ENCODE data around the gene PTPN1. TPM values are rescaled to one million over a fixed set of nuclear protein-coding genes. Genes with fewer than 3 reads are reported as not detected.
A peak's percentile ranks its signal among the peaks of the same experiment; 100 is the strongest.

The PTPN1 gene
- total and polyA plus RNA-seq, 10 of the 15 experiments (the other 5 are each of a cell fraction or from before 2014, with no cell fraction given) = 15.9 to 74.7 (median 43.9) TPM

DNA sequence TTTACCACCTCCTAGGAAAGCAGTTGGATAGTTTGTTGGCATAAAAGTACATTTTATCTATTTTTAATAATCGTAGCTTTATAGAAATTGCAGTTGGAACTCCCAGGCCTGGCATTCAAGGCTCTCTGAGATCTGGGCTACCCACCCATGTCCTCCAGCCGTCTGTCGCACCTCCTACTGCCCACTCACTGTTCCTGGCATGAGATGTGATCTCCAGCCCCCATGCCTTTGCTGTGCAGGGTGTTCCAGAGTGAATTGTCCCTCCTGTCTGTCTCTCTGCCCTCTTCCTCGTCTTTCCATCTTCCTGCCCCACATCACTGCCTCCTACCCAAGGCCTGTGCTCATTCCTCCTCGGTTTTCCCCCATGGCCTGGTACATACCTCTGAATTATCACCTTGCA, 50.7 kb downstream of the PTPN1 start (continued):
- no peak for TF ChIP-seq SPI1 (IDR thresholded peaks at IDR 0.05; ENCODE audit: borderline replicate concordance, insufficient read depth, low read depth, low read length)
- no peak for TF ChIP-seq STAT3 (IDR thresholded peaks at IDR 0.05; ENCODE audit: low read depth, low read length)
- TF ChIP-seq TCF7 (IDR thresholded peaks at IDR 0.05; ENCODE audit: borderline replicate concordance) = no peak

DNA sequence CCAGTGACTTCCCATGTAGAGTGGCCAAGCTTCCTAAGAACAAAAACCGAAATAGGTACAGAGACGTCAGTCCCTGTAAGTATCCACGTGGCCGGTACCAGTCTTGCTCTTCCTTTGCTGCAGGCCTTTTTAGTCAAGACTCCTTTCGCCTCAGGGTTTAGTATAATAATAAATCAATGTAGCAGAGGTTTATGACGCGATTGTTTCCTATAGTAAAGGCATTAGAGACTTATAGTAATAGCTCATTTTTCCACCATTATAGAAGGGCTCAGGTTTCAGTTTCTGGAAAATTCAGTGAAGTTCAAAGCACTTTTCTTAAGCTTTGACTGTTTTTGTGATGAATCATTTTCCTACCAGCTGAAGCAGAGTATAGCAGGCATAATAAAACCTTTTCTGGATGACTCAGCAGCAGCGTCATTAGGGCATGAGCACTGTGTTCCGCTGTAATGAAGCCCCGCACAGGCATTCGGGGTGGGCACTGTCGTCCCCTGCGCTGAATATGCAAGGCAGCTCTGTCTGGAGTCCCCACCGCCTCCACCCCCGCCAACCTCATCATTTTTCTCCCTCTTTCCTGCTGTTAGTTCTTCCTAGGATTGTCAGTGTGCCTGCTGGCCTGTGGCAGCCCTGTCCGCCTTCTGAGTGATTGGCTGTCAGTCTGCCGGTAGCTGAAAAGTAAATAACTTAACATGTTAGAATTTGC, 51.3 kb downstream of the PTPN1 start:
- RAD21 ChIA-PET (ENCODE audit: unreplicated experiment) = interaction anchor here (1.1 to 1.3 kb wide), 3 partner anchors 14 to 44 kb away, joined by 3 read pairs; no protein-coding TSS in a partner anchor
- ATAC-seq = peak; percentile 71
- POLR2A ChIA-PET = interaction anchor here (0.6 to 1.5 kb wide), 3 partner anchors 10 to 57 kb away, joined by 3 to 7 read pairs (median 3); no protein-coding TSS in a partner anchor
- DNase-seq (ENCODE audit: low read depth, low spot score) = no peak
- H3K4me3 ChIP-seq = no peak overlapping the region
- H3K27ac ChIP-seq (ENCODE audit: control insufficient read depth, insufficient read depth) = peak overlapping the region; percentile 14
- no TSS peak for BruUV-seq (replicated peaks)
- no peaks in the 10 kb centered on the region; the same call in 2 of the 3 replicates for H3K9me3 ChIP-seq (replicated peaks; ENCODE audit: control insufficient read depth, insufficient read depth, low read length)
- intact Hi-C loops (cut with micrococcal nuclease; ENCODE audit: unreplicated experiment) (no loop called here), in situ Hi-C loops (cut with MboI) (no loop called here)
- H3K9ac ChIP-seq (ENCODE audit: control insufficient read depth, insufficient read depth, low read length) = no peak overlapping the region
- SMC1A ChIA-PET (ENCODE audit: uncharacterized antibody, unreplicated experiment) = interaction anchor here (1.3 to 73.1 kb wide), 2 partner anchors 9 to 53 kb away, joined by 3 to 2799 read pairs; partner anchors contain the start of gene PTPN1
- CTCF ChIA-PET = interaction anchor here (1.0 to 2.6 kb wide), 8 partner anchors 11 to 57 kb away, joined by 3 to 7 read pairs (median 4); no protein-coding TSS in a partner anchor
- H3K4me1 ChIP-seq (ENCODE audit: control insufficient read depth, insufficient read depth, low read length) = peaks cover 7% of the 10 kb centered on the region; the same call in 1 of the 2 replicates
- H3K79me2 ChIP-seq (ENCODE audit: control insufficient read depth, insufficient read depth, low read length) = peaks cover 38% of the 10 kb centered on the region
- WGBS (ENCODE audit: insufficient coverage, insufficient replicate concordance, low lambda C conversion rate, missing lambda C conversion rate) = 13% methylated on average over 17 of the region's 17 CpGs
- H3K27me3 ChIP-seq (replicated peaks in 1 of 2; ENCODE audit: control insufficient read depth in 2 of 2, insufficient read depth in 2 of 2, low read length in 1 of 2) = no peaks in the 10 kb centered on the region
- H3K36me3 ChIP-seq (ENCODE audit: control insufficient read depth in 2 of 2, insufficient read depth in 2 of 2, low read length in 1 of 2) = peaks cover 13 to 42% of the 10 kb centered on the region in 2 experiments
- no peak overlapping the region for H2AFZ ChIP-seq (ENCODE audit: control insufficient read depth, low read depth, low read length)
- H4K20me1 ChIP-seq (ENCODE audit: control insufficient read depth, insufficient read depth) = no peaks in the 10 kb centered on the region
- FAIRE-seq = no peak
- H3K4me2 ChIP-seq (ENCODE audit: control insufficient read depth, insufficient read depth) = no peak overlapping the region
- TF ChIP-seq, protein P1, sequence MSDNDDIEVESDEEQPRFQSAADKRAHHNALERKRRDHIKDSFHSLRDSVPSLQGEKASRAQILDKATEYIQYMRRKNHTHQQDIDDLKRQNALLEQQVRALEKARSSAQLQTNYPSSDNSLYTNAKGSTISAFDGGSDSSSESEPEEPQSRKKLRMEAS (IDR thresholded peaks at IDR 0.05; ENCODE audit: low read depth, low read length) = no peak
- no peak for TF ChIP-seq HDGF (IDR thresholded peaks at IDR 0.05)
- TF ChIP-seq SMAD1 (IDR thresholded peaks at IDR 0.05; ENCODE audit: low read depth, partially characterized antibody) = no peak
- TF ChIP-seq TCF7 (IDR thresholded peaks at IDR 0.05; ENCODE audit: borderline replicate concordance) = peak; percentile 79; the same call in 1 of the 2 replicates
- TF ChIP-seq CREM (IDR thresholded peaks at IDR 0.05; ENCODE audit: low read depth) = peak; percentile 71; the same call in 1 of the 2 replicates
- no peak for TF ChIP-seq ATF7 (IDR thresholded peaks at IDR 0.05; ENCODE audit: low read depth)
- TF ChIP-seq NFYA (IDR thresholded peaks at IDR 0.05; ENCODE audit: borderline replicate concordance, low read depth, low read length) = no peak
- no peak for TF ChIP-seq ZZZ3 (IDR thresholded peaks at IDR 0.05; ENCODE audit: control insufficient read depth, insufficient read length, low read depth)
- no peak for TF ChIP-seq WRNIP1 (IDR thresholded peaks at IDR 0.05; ENCODE audit: borderline replicate concordance, low read depth, low read length)
- TF ChIP-seq GABPA (IDR thresholded peaks at IDR 0.05; ENCODE audit: low read depth) = 0 out of 2 replicates have a peak, but pooled peaks have one; percentile 9
- TF ChIP-seq, protein P2, sequence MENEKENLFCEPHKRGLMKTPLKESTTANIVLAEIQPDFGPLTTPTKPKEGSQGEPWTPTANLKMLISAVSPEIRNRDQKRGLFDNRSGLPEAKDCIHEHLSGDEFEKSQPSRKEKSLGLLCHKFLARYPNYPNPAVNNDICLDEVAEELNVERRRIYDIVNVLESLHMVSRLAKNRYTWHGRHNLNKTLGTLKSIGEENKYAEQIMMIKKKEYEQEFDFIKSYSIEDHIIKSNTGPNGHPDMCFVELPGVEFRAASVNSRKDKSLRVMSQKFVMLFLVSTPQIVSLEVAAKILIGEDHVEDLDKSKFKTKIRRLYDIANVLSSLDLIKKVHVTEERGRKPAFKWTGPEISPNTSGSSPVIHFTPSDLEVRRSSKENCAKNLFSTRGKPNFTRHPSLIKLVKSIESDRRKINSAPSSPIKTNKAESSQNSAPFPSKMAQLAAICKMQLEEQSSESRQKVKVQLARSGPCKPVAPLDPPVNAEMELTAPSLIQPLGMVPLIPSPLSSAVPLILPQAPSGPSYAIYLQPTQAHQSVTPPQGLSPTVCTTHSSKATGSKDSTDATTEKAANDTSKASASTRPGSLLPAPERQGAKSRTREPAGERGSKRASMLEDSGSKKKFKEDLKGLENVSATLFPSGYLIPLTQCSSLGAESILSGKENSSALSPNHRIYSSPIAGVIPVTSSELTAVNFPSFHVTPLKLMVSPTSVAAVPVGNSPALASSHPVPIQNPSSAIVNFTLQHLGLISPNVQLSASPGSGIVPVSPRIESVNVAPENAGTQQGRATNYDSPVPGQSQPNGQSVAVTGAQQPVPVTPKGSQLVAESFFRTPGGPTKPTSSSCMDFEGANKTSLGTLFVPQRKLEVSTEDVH (IDR thresholded peaks at IDR 0.05; ENCODE audit: low read depth, partially characterized antibody) = no peak
- TF ChIP-seq KDM1A (IDR thresholded peaks at IDR 0.05; ENCODE audit: borderline replicate concordance) = no peak
- no peak for TF ChIP-seq CHD4 (IDR thresholded peaks at IDR 0.05)
- TF ChIP-seq FOXK2 (IDR thresholded peaks at IDR 0.05) = no peak

Measured in GM12878 (cell line).